Endothelial cell (in vitro differentiated cells): ENCODE results near the gene AKAP6. TPM values are rescaled to one million over a fixed set of nuclear protein-coding genes. Genes with fewer than 3 reads are reported as not detected.

ENCODE experiments used
- DNase-seq: peaks from one replicate; pipeline ENCODE4 v3.0.0; 2021; ENCODE audit warnings: low spot score
- H3K27ac Mint-ChIP-seq: one replicate; pipeline ENCODE4 v1.8.0; 2021; ENCODE audit warnings: mixed read lengths, inconsistent platforms; ENCODE audit not compliant: unreplicated experiment
- H3K27me3 Mint-ChIP-seq: one replicate; pipeline ENCODE4 v1.8.0; 2021; ENCODE audit warnings: mild to moderate bottlenecking, moderate library complexity, mixed read lengths, inconsistent platforms; ENCODE audit not compliant: unreplicated experiment
- H3K36me3 Mint-ChIP-seq: one replicate; pipeline ENCODE4 v1.8.0; 2021; ENCODE audit warnings: mild to moderate bottlenecking, low read depth, mixed read lengths, inconsistent platforms; ENCODE audit not compliant: unreplicated experiment
- H3K4me1 Mint-ChIP-seq: one replicate; pipeline ENCODE4 v1.8.0; 2021; ENCODE audit warnings: mild to moderate bottlenecking, mixed read lengths, inconsistent platforms; ENCODE audit not compliant: unreplicated experiment
- H3K4me3 Mint-ChIP-seq: one replicate; pipeline ENCODE4 v1.8.0; 2021; ENCODE audit warnings: mild to moderate bottlenecking, mixed read lengths, inconsistent platforms; ENCODE audit not compliant: unreplicated experiment
- H3K9me3 Mint-ChIP-seq: one replicate; pipeline ENCODE4 v1.8.0; 2021; ENCODE audit warnings: mixed read lengths, inconsistent platforms; ENCODE audit not compliant: unreplicated experiment
- total RNA-seq: library from RNA; stranded (reverse); fragmentation: NEBNext Ultra II Directional; extraction: Animal tissue kit (Norgen Biotek cat#: 25700); gene quantifications from one replicate; pipeline ENCODE4 v1.2.1, GENCODE V29; 2021; ENCODE audit not compliant: unreplicated experiment
- TF ChIP-seq, protein P1 (sequence below): fragments of 200-600 bp; sonication (generic); IDR thresholded peaks from one replicate; pipeline ENCODE4 v1.5.0; 2021; ENCODE audit warnings: antibody characterized with exemption; ENCODE audit not compliant: unreplicated experiment

Gene AKAP6
- total RNA-seq, 1 donor from 2014 or later: 4.4 TPM

DNA sequence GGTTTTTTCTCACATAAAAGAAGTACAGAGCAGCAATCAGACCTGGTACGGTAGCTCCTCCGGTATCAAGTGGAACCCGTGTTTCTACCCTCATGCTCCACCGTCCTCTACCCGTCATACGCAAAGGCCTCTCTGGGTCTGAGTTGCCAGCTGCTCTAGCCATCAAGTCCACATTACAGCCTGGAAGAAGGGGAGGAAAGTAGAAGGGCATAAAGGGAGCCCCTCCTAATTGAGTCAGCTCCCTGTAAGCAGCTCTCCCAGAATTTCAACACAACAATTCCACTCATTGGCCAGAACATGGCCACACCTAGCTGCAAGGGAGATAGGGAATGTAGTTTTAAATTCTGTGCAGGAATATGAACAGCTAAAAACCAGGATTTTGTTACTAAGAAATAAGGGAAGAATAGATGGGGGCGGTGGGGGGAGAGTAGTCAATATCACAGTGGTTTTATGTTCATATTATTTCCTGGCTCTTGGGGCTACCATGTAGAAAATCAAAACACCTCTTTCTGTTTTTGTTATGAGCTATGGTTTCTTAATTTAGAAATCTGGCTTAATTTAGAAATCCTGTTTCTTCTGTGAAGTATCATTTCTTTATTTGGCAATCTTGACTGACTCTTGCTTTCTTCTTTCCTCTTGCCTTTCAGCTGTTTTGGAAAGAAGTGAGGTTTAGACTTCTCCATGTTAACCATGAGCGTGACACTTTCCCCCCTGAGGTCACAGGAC lies 103.9 kb downstream of the AKAP6 start:
- H3K4me1 Mint-ChIP-seq: peaks cover 4% of the 10 kb centered on the region
- no peaks in the 10 kb centered on the region for H3K9me3 Mint-ChIP-seq
- H3K4me3 Mint-ChIP-seq: no peak overlapping the region
- TF ChIP-seq, protein P1, sequence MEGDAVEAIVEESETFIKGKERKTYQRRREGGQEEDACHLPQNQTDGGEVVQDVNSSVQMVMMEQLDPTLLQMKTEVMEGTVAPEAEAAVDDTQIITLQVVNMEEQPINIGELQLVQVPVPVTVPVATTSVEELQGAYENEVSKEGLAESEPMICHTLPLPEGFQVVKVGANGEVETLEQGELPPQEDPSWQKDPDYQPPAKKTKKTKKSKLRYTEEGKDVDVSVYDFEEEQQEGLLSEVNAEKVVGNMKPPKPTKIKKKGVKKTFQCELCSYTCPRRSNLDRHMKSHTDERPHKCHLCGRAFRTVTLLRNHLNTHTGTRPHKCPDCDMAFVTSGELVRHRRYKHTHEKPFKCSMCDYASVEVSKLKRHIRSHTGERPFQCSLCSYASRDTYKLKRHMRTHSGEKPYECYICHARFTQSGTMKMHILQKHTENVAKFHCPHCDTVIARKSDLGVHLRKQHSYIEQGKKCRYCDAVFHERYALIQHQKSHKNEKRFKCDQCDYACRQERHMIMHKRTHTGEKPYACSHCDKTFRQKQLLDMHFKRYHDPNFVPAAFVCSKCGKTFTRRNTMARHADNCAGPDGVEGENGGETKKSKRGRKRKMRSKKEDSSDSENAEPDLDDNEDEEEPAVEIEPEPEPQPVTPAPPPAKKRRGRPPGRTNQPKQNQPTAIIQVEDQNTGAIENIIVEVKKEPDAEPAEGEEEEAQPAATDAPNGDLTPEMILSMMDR: no peak
- no peaks in the 10 kb centered on the region for H3K36me3 Mint-ChIP-seq
- no peaks in the 10 kb centered on the region for H3K27me3 Mint-ChIP-seq
- DNase-seq: no peak
- H3K27ac Mint-ChIP-seq: no peak overlapping the region

DNA sequence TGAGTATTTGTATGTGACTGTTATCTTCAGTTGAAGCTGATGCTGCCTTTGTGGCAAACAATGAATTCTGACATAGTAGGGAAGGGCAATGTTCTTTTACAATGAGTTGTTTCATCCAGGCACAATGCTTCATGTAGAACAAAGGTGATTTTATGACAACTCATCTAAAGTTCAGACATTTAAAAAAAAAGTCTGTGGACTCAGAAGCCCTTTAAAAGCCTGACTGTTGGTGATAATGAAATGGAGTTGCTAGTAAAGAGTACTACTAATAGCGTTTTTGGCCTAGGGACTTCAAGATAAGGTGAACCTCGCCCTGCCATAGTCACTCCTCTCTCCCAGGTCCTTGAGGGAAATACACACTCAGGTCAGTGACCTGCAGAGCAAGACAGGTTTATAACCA lies 105.1 kb downstream of the AKAP6 start:
- H3K4me1 Mint-ChIP-seq: peaks cover 4% of the 10 kb centered on the region
- no peaks in the 10 kb centered on the region for H3K36me3 Mint-ChIP-seq
- no peak overlapping the region for H3K4me3 Mint-ChIP-seq
- H3K27ac Mint-ChIP-seq: no peak overlapping the region
- TF ChIP-seq, protein P1: no peak
- H3K27me3 Mint-ChIP-seq: no peaks in the 10 kb centered on the region
- no peak for DNase-seq
- no peaks in the 10 kb centered on the region for H3K9me3 Mint-ChIP-seq

DNA sequence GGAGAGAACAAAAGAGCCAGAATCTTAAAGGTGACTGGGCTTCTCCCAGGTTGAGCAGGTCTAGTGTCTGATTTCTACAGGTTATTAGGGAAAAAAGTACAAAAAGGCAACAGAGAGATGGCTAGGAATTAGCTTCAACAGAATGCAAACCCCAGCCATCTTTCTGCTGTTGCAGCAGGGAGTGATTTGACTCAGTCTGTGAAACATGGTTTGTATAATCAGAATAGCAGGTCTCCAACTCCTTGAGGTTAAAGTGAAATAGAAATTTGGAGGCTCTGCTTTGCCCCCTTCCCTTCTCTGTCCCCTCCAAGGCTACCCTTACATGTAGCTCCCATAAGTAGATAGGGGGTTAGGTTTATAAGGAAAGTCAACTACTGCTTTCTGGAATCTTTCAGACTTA lies 105.8 kb downstream of the AKAP6 start:
- Mint-ChIP-seq H3K4me1 (peaks cover 4% of the 10 kb centered on the region), H3K4me3 (no peak overlapping the region), H3K27me3 (no peaks in the 10 kb centered on the region), H3K27ac (no peak overlapping the region), H3K9me3 (no peaks in the 10 kb centered on the region), H3K36me3 (no peaks in the 10 kb centered on the region)
- TF ChIP-seq, protein P1: no peak
- DNase-seq: no peak

DNA sequence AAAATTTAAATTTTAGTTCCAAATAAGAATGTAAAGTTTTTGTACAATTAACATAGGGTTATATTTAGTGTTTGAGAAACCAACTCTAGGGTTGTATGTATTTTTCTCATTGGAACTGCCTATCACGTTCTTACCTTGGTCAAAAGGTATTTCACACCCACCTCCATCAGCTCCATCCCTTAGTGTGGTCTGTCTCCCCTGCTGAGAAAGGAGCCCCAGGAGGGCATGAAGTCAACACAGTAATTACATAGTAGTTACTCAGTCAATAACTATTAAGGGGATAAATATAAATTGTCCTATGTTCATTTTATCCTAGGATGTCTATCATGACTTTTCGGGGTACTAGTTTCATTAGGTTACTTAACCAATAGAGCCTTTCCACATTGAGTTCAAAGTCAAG lies 106.3 kb downstream of the AKAP6 start:
- Mint-ChIP-seq H3K4me1 (peaks cover 4% of the 10 kb centered on the region), H3K4me3 (no peak overlapping the region)

DNA sequence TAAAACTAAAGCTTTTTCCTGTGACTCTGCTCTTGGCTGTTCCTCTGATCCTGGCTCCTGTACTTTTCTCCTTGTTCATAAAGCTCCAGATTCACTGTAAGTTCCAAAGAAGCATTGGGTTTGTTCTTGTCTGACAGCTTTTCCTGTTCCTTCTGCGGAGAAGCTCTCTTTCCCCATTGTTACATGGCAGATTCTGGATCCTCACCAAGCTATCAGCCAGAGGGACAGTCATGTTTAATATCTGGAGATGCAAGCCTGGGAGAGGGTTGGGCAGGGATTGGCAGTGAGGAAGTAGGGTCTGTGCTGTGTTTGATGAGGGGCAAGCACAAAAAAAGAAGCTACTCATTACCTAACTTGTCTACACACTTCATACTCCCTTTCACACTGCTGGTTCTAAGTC lies 107.9 kb downstream of the AKAP6 start:
- no peaks in the 10 kb centered on the region for H3K36me3 Mint-ChIP-seq
- H3K4me3 Mint-ChIP-seq: no peak overlapping the region
- DNase-seq: no peak
- TF ChIP-seq, protein P1: no peak
- peak overlapping the region; percentile 33 for H3K27ac Mint-ChIP-seq
- H3K4me1 Mint-ChIP-seq: peaks cover 4% of the 10 kb centered on the region
- H3K27me3 Mint-ChIP-seq: no peaks in the 10 kb centered on the region
- no peaks in the 10 kb centered on the region for H3K9me3 Mint-ChIP-seq

More for the DNA sequence above, 106.3 kb downstream of the AKAP6 start:
- Mint-ChIP-seq H3K36me3 (no peaks in the 10 kb centered on the region), H3K9me3 (no peaks in the 10 kb centered on the region), H3K27ac (no peak overlapping the region), H3K27me3 (no peaks in the 10 kb centered on the region)
- no peak for DNase-seq
- TF ChIP-seq, protein P1: no peak
